Thymus (tissue), 11 donors: ENCODE results near the gene PSME3. TPM values are rescaled to one million over a fixed set of nuclear protein-coding genes. Genes with fewer than 3 reads are reported as not detected.
"Not testable (repeated sequence)": the region's sequence is repeated elsewhere in the genome, so short reads cannot be mapped to it uniquely, and the experiment has no call there.

Experiments used
- DNase-seq, 9 donors: peaks; one replicate each; pipeline ENCODE4 v3.0.0-alpha.2; 2013; ENCODE audit warnings: low spot score in 9 of 9, low read depth in 6 of 9, missing footprints in 1 of 9
- H3K27ac ChIP-seq, 2 donors: one replicate each; pipeline ENCODE4 v1.5.1; 2013; ENCODE audit warnings: control low read depth in 1 of 2, low read depth in 1 of 2, low read length in 1 of 2, mild to moderate bottlenecking in 1 of 2, moderate library complexity in 1 of 2
- H3K27me3 ChIP-seq, 2 donors: one replicate each; pipeline ENCODE4 v1.5.1; 2013; ENCODE audit warnings: low read length in 1 of 2; ENCODE audit not compliant: control insufficient read depth in 2 of 2, insufficient read depth in 1 of 2
- H3K36me3 ChIP-seq, 2 donors: one replicate each; pipeline ENCODE4 v1.5.1; 2013; ENCODE audit warnings: low read length in 1 of 2, mild to moderate bottlenecking in 1 of 2, moderate library complexity in 1 of 2; ENCODE audit not compliant: control insufficient read depth in 2 of 2, insufficient read depth in 2 of 2
- H3K4me1 ChIP-seq, 2 donors: one replicate each; pipeline ENCODE4 v1.5.1; 2013; ENCODE audit warnings: low read length in 2 of 2; ENCODE audit not compliant: control insufficient read depth in 2 of 2, insufficient read depth in 2 of 2
- H3K4me3 ChIP-seq, 2 donors: one replicate each; pipeline ENCODE4 v1.5.1; 2013; ENCODE audit warnings: low read length in 2 of 2, control low read depth in 1 of 2, mild to moderate bottlenecking in 1 of 2
- H3K9me3 ChIP-seq, 2 donors: one replicate each; pipeline ENCODE4 v1.5.1; 2013; ENCODE audit warnings: low read length in 1 of 2, mild to moderate bottlenecking in 1 of 2; ENCODE audit not compliant: control insufficient read depth in 2 of 2, insufficient read depth in 1 of 2
- WGBS: extraction: QIAGEN DNeasy Blood & Tissue Kit; methylation state at CpG from one replicate; pipeline ENCODE4 v1.1.7; 2013; 5-methylcytosine and 5-hydroxymethylcytosine counted together
- polyA plus RNA-seq: library from polyadenylated mRNA; stranded (reverse); fragments of 200-250 nt; gene quantifications from one replicate; pipeline ENCODE4 v1.2.3, GENCODE V29; 2013
- total RNA-seq: library from RNA; stranded (reverse); fragments of 120-200 nt; gene quantifications from one replicate; pipeline ENCODE4 v1.2.4, GENCODE V29; 2013
- donor health status: healthy.

Gene PSME3
- total and polyA plus RNA-seq, 2 donors: 35.0 to 43.9 TPM

DNA sequence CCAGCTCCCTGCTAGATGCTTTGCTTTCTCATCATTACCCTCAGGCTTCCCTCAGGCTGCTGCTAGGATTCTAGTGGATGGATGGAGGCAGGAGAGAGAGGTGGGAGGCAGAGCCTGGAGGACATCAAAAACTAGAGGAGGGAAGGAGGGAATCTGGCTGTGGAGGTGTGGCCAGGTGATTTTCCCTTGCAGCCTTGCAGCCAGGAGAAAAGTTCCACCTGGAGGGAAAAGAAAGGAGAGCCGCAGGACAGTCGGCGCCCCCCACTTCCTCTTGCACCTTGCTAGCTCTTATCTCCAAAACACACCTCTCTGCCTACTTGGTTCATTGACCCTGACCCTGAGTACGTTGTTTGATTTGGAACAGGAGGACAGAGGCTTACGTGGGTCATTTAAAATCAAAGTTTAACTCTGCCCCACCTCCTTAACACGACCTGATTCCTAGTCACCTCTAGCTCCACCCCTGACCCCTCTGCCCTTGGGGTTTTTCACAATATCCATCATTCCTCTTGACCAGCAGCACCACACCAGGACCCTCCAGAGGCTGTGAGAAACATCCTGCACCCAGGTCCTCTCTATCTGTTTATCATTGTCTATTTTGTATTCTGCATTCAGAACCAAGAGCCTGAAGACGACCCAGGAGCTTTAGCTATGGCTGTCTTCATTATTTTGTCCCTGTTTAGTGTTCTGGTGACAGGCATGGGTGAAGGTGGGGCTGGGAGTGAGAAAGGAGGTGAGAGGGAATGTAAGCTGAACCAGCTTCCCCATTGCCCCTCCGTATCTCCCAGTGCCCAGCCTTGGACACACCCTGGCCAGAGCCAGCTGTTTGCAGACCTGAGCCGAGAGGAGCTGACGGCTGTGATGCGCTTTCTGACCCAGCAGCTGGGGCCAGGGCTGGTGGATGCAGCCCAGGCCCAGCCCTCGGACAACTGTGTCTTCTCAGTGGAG, 33.7 kb downstream of the PSME3 start:
- Histone ChIP-seq H3K9me3 (peaks cover 0 to 12% of the 10 kb centered on the region in 2 donors), H3K4me3 (no peak overlapping the region), H3K27ac (no peak overlapping the region), H3K4me1 (peaks cover 0 to 4% of the 10 kb centered on the region in 2 donors), H3K36me3 (no peaks in the 10 kb centered on the region), H3K27me3 (peaks cover 0 to 2% of the 10 kb centered on the region in 2 donors)
- WGBS: 86% methylated on average over 12 of the region's 12 CpGs
- no peak for DNase-seq

DNA sequence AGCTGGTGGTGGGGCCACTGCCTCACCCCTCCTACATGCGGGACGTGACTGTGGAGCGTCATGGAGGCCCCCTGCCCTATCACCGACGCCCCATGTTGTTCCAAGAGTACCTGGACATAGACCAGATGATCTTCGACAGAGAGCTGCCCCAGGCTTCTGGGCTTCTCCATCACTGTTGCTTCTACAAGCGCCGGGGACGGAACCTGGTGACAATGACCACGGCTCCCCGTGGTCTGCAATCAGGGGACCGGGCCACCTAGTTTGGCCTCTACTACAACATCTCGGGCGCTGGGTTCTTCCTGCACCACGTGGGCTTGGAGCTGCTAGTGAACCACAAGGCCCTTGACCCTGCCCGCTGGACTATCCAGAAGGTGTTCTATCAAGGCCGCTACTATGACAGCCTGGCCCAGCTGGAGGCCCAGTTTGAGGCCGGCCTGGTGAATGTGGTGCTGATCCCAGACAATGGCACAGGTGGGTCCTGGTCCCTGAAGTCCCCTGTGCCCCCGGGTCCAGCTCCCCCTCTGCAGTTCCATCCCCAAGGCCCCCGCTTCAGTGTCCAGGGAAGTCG, 34.6 kb downstream of the PSME3 start:
- H3K27ac ChIP-seq, H3K36me3 ChIP-seq, H3K4me3 ChIP-seq, H3K4me1 ChIP-seq, DNase-seq, H3K27me3 ChIP-seq: not testable (repeated sequence)
- H3K9me3 ChIP-seq: peaks cover 0 to 12% of the 10 kb centered on the region in 2 donors
- 97% methylated on average over 21 of the region's 21 CpGs for WGBS

DNA sequence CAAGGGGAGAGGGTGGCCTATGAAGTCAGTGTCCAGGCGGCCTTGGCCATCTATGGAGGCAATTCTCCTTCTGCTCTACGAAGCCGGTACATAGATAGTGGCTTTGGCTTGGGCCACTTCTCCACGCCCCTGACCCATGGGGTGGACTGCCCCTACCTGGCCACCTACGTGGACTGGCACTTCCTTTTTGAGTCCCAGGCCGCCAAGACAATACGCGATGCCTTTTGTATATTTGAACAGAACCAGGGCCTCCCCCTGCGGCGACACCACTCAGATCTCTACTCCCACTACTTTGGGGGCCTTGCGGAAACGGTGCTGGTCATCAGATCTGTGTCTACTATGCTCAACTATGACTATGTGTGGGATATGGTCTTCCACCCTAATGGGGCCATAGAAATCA, 35.1 kb downstream of the PSME3 start:
- no peak overlapping the region for H3K4me3 ChIP-seq
- H3K36me3 ChIP-seq: no peaks in the 10 kb centered on the region
- H3K27ac ChIP-seq: no peak overlapping the region
- 98% methylated on average over 12 of the region's 12 CpGs for WGBS
- no peak for DNase-seq
- H3K27me3 ChIP-seq: peaks cover 0 to 2% of the 10 kb centered on the region in 2 donors
- H3K4me1 ChIP-seq: peaks cover 0 to 4% of the 10 kb centered on the region in 2 donors
- peaks cover 0 to 12% of the 10 kb centered on the region in 2 donors for H3K9me3 ChIP-seq

DNA sequence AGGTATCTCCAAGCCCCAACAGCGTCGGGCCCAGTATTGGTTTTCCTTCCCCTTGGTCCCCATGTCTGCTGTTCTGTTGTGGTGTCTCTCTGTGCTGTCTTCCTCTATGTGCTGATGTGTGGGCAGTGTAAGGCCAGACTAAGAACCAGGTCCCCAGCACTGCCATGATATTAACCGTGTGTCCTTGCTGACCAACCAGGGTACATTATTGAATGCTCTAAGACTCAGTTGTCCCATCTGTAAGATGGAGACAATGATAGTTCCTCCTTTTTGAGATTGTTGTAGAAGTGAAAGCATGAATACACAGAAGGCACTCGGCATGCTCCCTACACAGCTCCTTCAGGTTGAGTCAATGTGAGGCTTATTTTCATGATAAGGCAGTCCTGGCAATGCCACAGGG, 38.5 kb downstream of the PSME3 start:
- Histone ChIP-seq H3K9me3 (peaks cover 0 to 12% of the 10 kb centered on the region in 2 donors), H3K27me3 (peaks cover 0 to under 1% of the 10 kb centered on the region in 2 donors), H3K36me3 (no peaks in the 10 kb centered on the region), H3K27ac (no peak overlapping the region), H3K4me3 (no peak overlapping the region), H3K4me1 (no peaks in the 10 kb centered on the region)
- WGBS: 99% methylated on average over 4 of the region's 4 CpGs
- DNase-seq: no peak

DNA sequence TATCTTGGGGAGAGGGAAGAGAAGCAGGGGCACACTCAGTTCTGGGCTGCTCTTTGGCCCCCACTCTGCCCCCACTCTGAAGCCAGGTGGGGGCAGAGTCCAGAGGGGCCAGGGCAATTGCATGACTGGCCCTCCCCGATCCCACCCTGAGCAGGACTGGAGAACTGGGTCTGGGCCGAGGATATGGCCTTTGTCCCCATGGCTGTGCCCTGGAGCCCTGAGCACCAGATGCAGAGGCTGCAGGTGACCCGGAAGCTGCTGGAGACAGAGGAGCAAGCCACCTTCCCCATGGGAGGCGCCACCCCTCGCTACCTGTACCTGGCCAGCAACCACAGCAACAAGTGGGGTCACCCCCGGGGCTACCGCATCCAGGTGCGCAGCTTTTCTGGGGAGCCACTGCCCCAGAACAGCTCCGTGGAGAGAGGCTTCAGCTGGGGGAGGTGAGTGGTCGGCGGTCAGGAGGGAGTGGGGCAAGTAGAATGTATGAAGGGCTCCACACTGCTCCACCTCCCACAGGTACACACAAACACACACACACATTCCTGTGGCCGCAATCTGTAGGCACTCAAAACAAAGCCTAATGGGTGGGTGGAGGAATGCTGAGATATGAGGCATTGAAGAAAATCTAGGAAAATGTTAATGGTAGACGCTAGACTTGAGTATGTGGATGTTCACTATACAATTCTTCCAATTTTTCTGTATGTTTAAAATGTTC, 39.2 kb downstream of the PSME3 start:
- H3K9me3 ChIP-seq: peaks cover 0 to 12% of the 10 kb centered on the region in 2 donors
- no peak overlapping the region for H3K4me3 ChIP-seq
- H3K4me1 ChIP-seq: no peaks in the 10 kb centered on the region
- WGBS: 97% methylated on average over 13 of the region's 13 CpGs
- no peaks in the 10 kb centered on the region for H3K36me3 ChIP-seq
- H3K27me3 ChIP-seq: no peaks in the 10 kb centered on the region
- no peak for DNase-seq
- H3K27ac ChIP-seq: no peak overlapping the region

DNA sequence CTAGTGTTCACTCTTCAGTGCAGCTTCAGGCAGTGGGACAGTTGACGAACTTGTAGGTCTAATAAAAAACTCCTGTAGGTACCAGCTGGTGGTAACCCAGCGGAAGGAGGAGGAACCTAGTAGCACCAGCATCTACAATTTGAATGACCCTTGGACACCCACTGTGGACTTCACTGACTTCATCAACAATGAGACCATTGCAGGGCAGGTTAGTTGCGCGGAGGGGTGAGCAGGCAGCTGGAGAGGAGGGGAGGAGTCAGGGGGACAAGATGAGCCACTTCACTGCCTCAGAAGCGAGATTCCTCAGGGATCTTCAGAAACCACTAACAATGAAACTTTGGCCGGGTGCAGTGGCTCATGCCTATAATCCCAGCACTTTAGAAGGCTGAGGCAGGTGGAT, 40.1 kb downstream of the PSME3 start:
- WGBS: 96% methylated on average over 6 of the region's 6 CpGs
- Histone ChIP-seq H3K36me3 (no peaks in the 10 kb centered on the region), H3K4me3 (no peak overlapping the region), H3K9me3 (peaks cover 0 to 12% of the 10 kb centered on the region in 2 donors), H3K27ac (no peak overlapping the region), H3K4me1 (no peaks in the 10 kb centered on the region), H3K27me3 (peaks cover 0 to 4% of the 10 kb centered on the region in 2 donors)
- DNase-seq: no peak

DNA sequence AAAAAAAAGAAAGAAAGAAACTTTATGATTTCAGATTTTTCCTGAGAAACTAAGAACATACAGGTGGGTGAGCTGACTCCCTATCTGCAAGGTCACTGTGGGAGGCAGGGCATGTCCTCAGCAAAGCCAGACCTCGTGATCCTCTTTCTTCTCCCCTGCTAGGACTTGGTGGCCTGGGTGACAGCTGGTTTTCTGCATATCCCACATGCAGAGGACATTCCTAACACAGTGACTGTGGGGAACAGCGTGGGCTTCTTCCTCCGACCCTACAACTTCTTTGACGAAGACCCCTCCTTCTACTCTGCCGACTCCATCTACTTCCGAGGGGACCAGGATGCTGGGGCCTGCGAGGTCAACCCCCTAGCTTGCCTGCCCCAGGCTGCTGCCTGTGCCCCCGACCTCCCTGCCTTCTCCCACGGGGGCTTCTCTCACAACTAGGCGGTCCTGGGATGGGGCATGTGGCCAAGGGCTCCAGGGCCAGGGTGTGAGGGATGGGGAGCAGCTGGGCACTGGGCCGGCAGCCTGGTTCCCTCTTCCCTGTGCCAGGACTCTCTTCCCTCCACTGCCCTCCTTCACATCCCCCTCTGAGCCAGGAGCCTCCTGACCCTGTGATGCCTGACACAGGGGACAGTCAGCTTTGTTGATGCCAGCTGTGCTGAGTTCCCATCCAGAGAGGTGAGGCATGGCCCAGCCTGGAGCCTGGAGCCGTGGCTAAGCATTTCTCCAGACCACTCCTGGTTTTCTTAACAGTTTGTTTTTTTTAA, 40.9 kb downstream of the PSME3 start:
- H3K27ac ChIP-seq: not testable (repeated sequence)
- 96% methylated on average over 9 of the region's 12 CpGs for WGBS

DNA sequence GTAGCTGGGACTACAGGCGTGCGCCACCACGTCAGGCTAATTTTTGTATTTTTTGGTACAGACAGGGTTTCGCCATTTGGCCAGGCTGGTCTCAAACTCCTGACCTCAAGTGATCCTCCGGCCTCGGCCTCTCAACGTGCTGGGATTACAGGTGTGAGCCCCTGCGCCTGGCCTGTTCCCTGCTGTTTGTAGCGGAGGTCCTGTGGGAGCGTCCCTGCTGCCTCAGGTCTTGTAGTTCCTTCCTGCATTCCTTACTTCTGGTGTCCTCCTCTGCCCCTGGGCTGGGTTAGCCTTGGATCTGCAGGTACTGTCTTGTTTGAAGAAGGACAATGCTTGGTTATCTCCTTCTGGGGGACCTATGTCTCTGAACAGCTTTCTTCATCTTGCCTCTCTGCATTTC, 43.8 kb downstream of the PSME3 start:
- Histone ChIP-seq H3K36me3 (no peaks in the 10 kb centered on the region), H3K4me1 (no peaks in the 10 kb centered on the region), H3K4me3 (no peak overlapping the region), H3K9me3 (no peaks in the 10 kb centered on the region), H3K27ac (no peak overlapping the region), H3K27me3 (peaks cover 0 to 4% of the 10 kb centered on the region in 2 donors)
- no peak for DNase-seq
- 98% methylated on average over 10 of the region's 10 CpGs for WGBS

More for the DNA sequence above, 40.9 kb downstream of the PSME3 start:
- not testable (repeated sequence) for H3K4me1 ChIP-seq, H3K4me3 ChIP-seq, H3K36me3 ChIP-seq, H3K27me3 ChIP-seq, DNase-seq
- peaks cover 0 to 12% of the 10 kb centered on the region in 2 donors for H3K9me3 ChIP-seq
